ENCODE data around the gene RSRC1. TPM values are rescaled to one million over a fixed set of nuclear protein-coding genes. Genes with fewer than 3 reads are reported as not detected.

The RSRC1 gene
- total RNA-seq, 1 experiment from 2014 or later, result 49.4 TPM

DNA sequence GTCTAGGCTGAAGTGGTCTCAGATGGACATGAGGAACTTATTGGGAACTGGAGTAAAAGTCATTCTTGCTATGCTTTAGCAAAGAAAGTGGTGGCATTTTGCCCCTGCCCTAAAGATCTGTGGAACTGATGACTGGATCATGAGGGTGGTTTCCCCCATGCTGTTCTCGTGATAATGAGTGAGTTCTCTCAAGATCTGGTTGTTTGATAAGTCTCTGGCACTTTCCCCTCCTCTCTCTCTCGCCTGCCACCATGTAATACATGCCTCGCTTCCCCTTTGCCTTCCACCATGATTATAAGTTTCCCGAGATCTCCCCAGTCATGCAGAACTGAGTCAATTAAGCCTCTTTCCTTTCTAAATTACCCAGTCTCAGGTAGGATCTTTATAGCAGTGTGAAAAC, 449.6 kb downstream of the RSRC1 start:
- no peaks in the 10 kb centered on the region for H3K36me3 ChIP-seq (ENCODE audit: control insufficient read depth, insufficient read depth, low read length)
- ChIA-PET POLR2A (interaction anchor here (1.3 kb wide), 1 partner anchor 11 kb away, joined by 6 read pairs; the partner anchor contains the start of gene MLF1), CTCF (no interaction called here)
- H3K4me1 ChIP-seq (ENCODE audit: control insufficient read depth, insufficient read depth, low read length), result no peaks in the 10 kb centered on the region
- no peak overlapping the region for H3K4me3 ChIP-seq (ENCODE audit: low read depth in 2 of 2, low read length in 2 of 2)
- ATAC-seq (no peak), DNase-seq (ENCODE audit: low read depth, low spot score) (no peak)
- no peaks in the 10 kb centered on the region for H3K27me3 ChIP-seq (ENCODE audit: control insufficient read depth, insufficient read depth, low read length)
- no peak overlapping the region for H3K27ac ChIP-seq (ENCODE audit: low read length)
- TF ChIP-seq SIN3A (IDR thresholded peaks at IDR 0.05; ENCODE audit: borderline replicate concordance, insufficient read depth, low read depth, low read length), result no peak
- no peak for TF ChIP-seq POLR2AphosphoS5 (IDR thresholded peaks at IDR 0.05; ENCODE audit: low read depth, low read length)
- TF ChIP-seq REST (IDR thresholded peaks at IDR 0.05; ENCODE audit: insufficient read depth in 1 of 2, low read depth in 2 of 2, low read length in 1 of 2), result no peak
- TF ChIP-seq CTCF (IDR thresholded peaks at IDR 0.05), result no peak
- TF ChIP-seq TCF7L2 (IDR thresholded peaks at IDR 0.05; ENCODE audit: low read depth, low read length), result no peak
- BruUV-seq (replicated peaks), result no TSS peak
- intact Hi-C loops (cut with micrococcal nuclease; ENCODE audit: unreplicated experiment) (no loop called here), in situ Hi-C loops (cut with HindIII; ENCODE audit: low pct_unique_long_range_greater_than_20kb, low sequenced_read_pairs) (no loop called here)
- no peaks in the 10 kb centered on the region for H3K9me3 ChIP-seq (ENCODE audit: control insufficient read depth, insufficient read depth, low read depth, low read length)

GRCh38 chr3:158560979-158561378, 451.1 kb downstream of the RSRC1 start:
- ChIA-PET POLR2A (no interaction called here), CTCF (no interaction called here)
- intact Hi-C loops (cut with micrococcal nuclease; ENCODE audit: unreplicated experiment), result no loop called here
- Histone ChIP-seq H3K36me3 (ENCODE audit: control insufficient read depth, insufficient read depth, low read length) (no peaks in the 10 kb centered on the region), H3K9me3 (ENCODE audit: control insufficient read depth, insufficient read depth, low read depth, low read length) (no peaks in the 10 kb centered on the region), H3K27ac (ENCODE audit: low read length) (no peak overlapping the region), H3K27me3 (ENCODE audit: control insufficient read depth, insufficient read depth, low read length) (no peaks in the 10 kb centered on the region), H3K4me1 (ENCODE audit: control insufficient read depth, insufficient read depth, low read length) (no peaks in the 10 kb centered on the region), H3K4me3 (ENCODE audit: low read depth in 2 of 2, low read length in 2 of 2) (no peak overlapping the region)
- no TSS peak for BruUV-seq (replicated peaks)
- no peak for DNase-seq (ENCODE audit: low read depth, low spot score)
- in situ Hi-C loops (cut with HindIII; ENCODE audit: low pct_unique_long_range_greater_than_20kb, low sequenced_read_pairs), result no loop called here
- TF ChIP-seq SIN3A (IDR thresholded peaks at IDR 0.05; ENCODE audit: borderline replicate concordance, insufficient read depth, low read depth, low read length) (no peak), POLR2AphosphoS5 (IDR thresholded peaks at IDR 0.05; ENCODE audit: low read depth, low read length) (no peak), TCF7L2 (IDR thresholded peaks at IDR 0.05; ENCODE audit: low read depth, low read length) (no peak), CTCF (IDR thresholded peaks at IDR 0.05) (no peak), REST (IDR thresholded peaks at IDR 0.05; ENCODE audit: insufficient read depth in 1 of 2, low read depth in 2 of 2, low read length in 1 of 2) (no peak)
- no peak for ATAC-seq
